COLO668 (cell line): ENCODE measurements around the gene SLC18A2.

ENCODE experiments used
- DNase-seq: peaks from one replicate; lab custom pipeline; 2025; ENCODE audit not compliant: unreplicated experiment; lab: John Stamatoyannopoulos, UW

SLC18A2 gene

GRCh38 chr10:117306674-117307073 is 65.8 kb downstream of the SLC18A2 start:
- no peak for DNase-seq

GRCh38 chr10:117311261-117311660 is 70.3 kb downstream of the SLC18A2 start:
- no peak for DNase-seq

GRCh38 chr10:117312430-117312829 is 71.5 kb downstream of the SLC18A2 start:
- no peak for DNase-seq

- DNase-seq: no peak
Observed at GRCh38 chr10:117313641-117314040, 72.7 kb downstream of the SLC18A2 start.

GRCh38 chr10:117316701-117317100 is 75.8 kb downstream of the SLC18A2 start:
- no peak for DNase-seq

GRCh38 chr10:117318909-117319308 is 78.0 kb downstream of the SLC18A2 start:
- no peak for DNase-seq

- DNase-seq: peak; percentile 0
Observed at GRCh38 chr10:117320050-117320665, 79.2 kb downstream of the SLC18A2 start.

GRCh38 chr10:117322260-117322659 is 81.3 kb downstream of the SLC18A2 start:
- DNase-seq: no peak

- no peak for DNase-seq
Observed at GRCh38 chr10:117324367-117324766, 83.5 kb downstream of the SLC18A2 start.

GRCh38 chr10:117327262-117327661 is 86.3 kb downstream of the SLC18A2 start:
- DNase-seq: no peak
